DOHH2 (cell line): ENCODE data around the gene TUBAL3.

Experiments
- H3F3A ChIP-seq: fragments of 200-600 bp; sonication (generic), shearing (Covaris generic); 2 replicates; pipeline ENCODE4 v1.6.0; 2016; ENCODE audit warnings: antibody characterized with exemption, mild to moderate bottlenecking; ENCODE audit not compliant: control insufficient read depth, insufficient read depth
- H3K27ac ChIP-seq: fragments of 200-600 bp; sonication (generic); 2 replicates; pipeline ENCODE4 v1.5.1; 2014; ENCODE audit warnings: low read depth, mild to moderate bottlenecking, low read length, moderate library complexity
- H3K27me3 ChIP-seq: fragments of 200-600 bp; sonication (generic); 2 replicates; pipeline ENCODE4 v1.6.1; 2014; ENCODE audit warnings: mild to moderate bottlenecking, low read length, mixed read lengths; ENCODE audit not compliant: control insufficient read depth
- H3K36me3 ChIP-seq: fragments of 200-600 bp; sonication (generic); 2 replicates; pipeline ENCODE4 v1.6.1; 2014; ENCODE audit warnings: mild to moderate bottlenecking, low read length, moderate library complexity, mixed read lengths; ENCODE audit not compliant: control insufficient read depth
- H3K4me1 ChIP-seq: fragments of 200-600 bp; sonication (generic); 2 replicates; pipeline ENCODE4 v1.6.1; 2014; ENCODE audit warnings: mild to moderate bottlenecking, low read length, mixed read lengths; ENCODE audit not compliant: control insufficient read depth
- H3K4me2 ChIP-seq: fragments of 200-600 bp; sonication (generic); 2 replicates; pipeline ENCODE4 v1.6.0; 2014; ENCODE audit warnings: mild to moderate bottlenecking, low read length, moderate library complexity
- H3K4me3 ChIP-seq: fragments of 200-600 bp; sonication (generic); 2 replicates; pipeline ENCODE4 v1.5.1; 2014; ENCODE audit warnings: mild to moderate bottlenecking, low read length, mixed read lengths
- H3K79me2 ChIP-seq: fragments of 200-600 bp; sonication (generic); 2 replicates; pipeline ENCODE4 v1.6.1; 2014; ENCODE audit warnings: mild to moderate bottlenecking, low read length, mixed read lengths; ENCODE audit not compliant: control insufficient read depth
- H3K9me2 ChIP-seq: fragments of 200-600 bp; sonication (generic); replicated peaks from 2 replicates; pipeline ENCODE4 v1.6.1; 2014; ENCODE audit warnings: mild to moderate bottlenecking, low read length, mixed read lengths; ENCODE audit not compliant: control insufficient read depth
- H3K9me3 ChIP-seq: fragments of 200-600 bp; sonication (generic); 2 replicates; pipeline ENCODE4 v1.6.1; 2014; ENCODE audit warnings: antibody characterized with exemption, low read length, mixed read lengths; ENCODE audit not compliant: control insufficient read depth, insufficient read depth
- H4K20me1 ChIP-seq: fragments of 200-600 bp; sonication (generic); 2 replicates; pipeline ENCODE4 v1.6.0; 2014; ENCODE audit warnings: low read depth, mild to moderate bottlenecking, antibody characterized with exemption, low read length, moderate library complexity; ENCODE audit not compliant: control insufficient read depth, insufficient read depth
- CTCF ChIP-seq: fragments of 200-600 bp; sonication (generic); IDR thresholded peaks from one replicate; pipeline ENCODE4 v1.5.1; 2014; ENCODE audit warnings: antibody characterized with exemption, mild to moderate bottlenecking, low read depth, low read length; ENCODE audit not compliant: poor library complexity, severe bottlenecking
- EZH2phosphoT487 ChIP-seq: fragments of 200-600 bp; sonication (generic); IDR thresholded peaks from 2 replicates; pipeline ENCODE4 v1.6.1; 2017; ENCODE audit warnings: borderline replicate concordance, mild to moderate bottlenecking, antibody characterized with exemption, low read length, moderate library complexity, mixed read lengths

The TUBAL3 gene

GRCh38 chr10:5428133-5428532, 23.5 kb upstream of the TUBAL3 start:
- H3K36me3 ChIP-seq = peaks cover 45% of the 10 kb centered on the region
- no peak overlapping the region for H3K27ac ChIP-seq
- H3K4me1 ChIP-seq = no peaks in the 10 kb centered on the region
- H3K9me3 ChIP-seq = no peaks in the 10 kb centered on the region
- no peak overlapping the region for H3K4me3 ChIP-seq
- peaks cover 33% of the 10 kb centered on the region for H3K79me2 ChIP-seq
- H3F3A ChIP-seq = peaks cover 8% of the 10 kb centered on the region
- no peaks in the 10 kb centered on the region for H3K27me3 ChIP-seq
- TF ChIP-seq EZH2phosphoT487 (no peak), CTCF (no peak)
- no peaks in the 10 kb centered on the region for H3K9me2 ChIP-seq
- H4K20me1 ChIP-seq = no peaks in the 10 kb centered on the region
- H3K4me2 ChIP-seq = no peak overlapping the region

- Histone ChIP-seq H3K27me3 (no peaks in the 10 kb centered on the region), H3K9me2 (no peaks in the 10 kb centered on the region), H3F3A (peaks cover 5% of the 10 kb centered on the region; the same call in 1 of the 2 replicates), H3K9me3 (no peaks in the 10 kb centered on the region), H3K4me3 (no peak overlapping the region), H3K79me2 (peaks cover 66% of the 10 kb centered on the region), H3K4me1 (no peaks in the 10 kb centered on the region), H3K27ac (no peak overlapping the region), H3K36me3 (peaks cover 28% of the 10 kb centered on the region), H3K4me2 (no peak overlapping the region), H4K20me1 (no peaks in the 10 kb centered on the region)
- TF ChIP-seq EZH2phosphoT487 (no peak), CTCF (no peak)
Measured at GRCh38 chr10:5424751-5425150, 20.1 kb upstream of the TUBAL3 start.

- H3K4me1 ChIP-seq = no peaks in the 10 kb centered on the region
- peaks cover 76% of the 10 kb centered on the region for H3K79me2 ChIP-seq
- TF ChIP-seq EZH2phosphoT487 = no peak
- TF ChIP-seq CTCF = no peak
- H3K27me3 ChIP-seq = no peaks in the 10 kb centered on the region
- H4K20me1 ChIP-seq = no peaks in the 10 kb centered on the region
- no peak overlapping the region for H3K4me3 ChIP-seq
- peaks cover 20% of the 10 kb centered on the region for H3K36me3 ChIP-seq
- no peaks in the 10 kb centered on the region for H3K9me2 ChIP-seq
- H3K4me2 ChIP-seq = no peak overlapping the region
- H3K27ac ChIP-seq = no peak overlapping the region
- peaks cover 3% of the 10 kb centered on the region; the same call in 1 of the 2 replicates for H3K9me3 ChIP-seq
- H3F3A ChIP-seq = peaks cover 2% of the 10 kb centered on the region; the same call in 1 of the 2 replicates
Measured at GRCh38 chr10:5423771-5424170, 19.1 kb upstream of the TUBAL3 start.
